SK-N-MC (cell line): Measurements from ENCODE around the gene HAUS8.

Experiments used
- EZH2 ChIP-seq: fragments of 200-600 bp; sonication (generic); IDR thresholded peaks from one replicate; pipeline ENCODE4 v1.6.1; 2017; ENCODE audit warnings: antibody characterized with exemption
- POLR2AphosphoS5 ChIP-seq: IDR thresholded peaks from 2 replicates; pipeline ENCODE4 v1.6.1; 2012; ENCODE audit warnings: mild to moderate bottlenecking, low read depth, low read length, borderline replicate concordance

GRCh38 chr19:17045907-17046502 is 29.2 kb downstream of the HAUS8 start:
- no peak for TF ChIP-seq EZH2
- no peak for TF ChIP-seq POLR2AphosphoS5
